ENCODE measurements around the gene HOXD10. TPM values are rescaled to one million over a fixed set of nuclear protein-coding genes. Genes with fewer than 3 reads are reported as not detected.

The HOXD10 gene
- total RNA-seq, 1 experiment from 2014 or later, result not detected

GRCh38 chr2:176145085-176145969 lies 28.7 kb downstream of the HOXD10 start:
- BruUV-seq (replicated peaks), result no TSS peak
- TF ChIP-seq SIN3A (IDR thresholded peaks at IDR 0.05; ENCODE audit: borderline replicate concordance, insufficient read depth, low read depth, low read length) (no peak), REST (IDR thresholded peaks at IDR 0.05; ENCODE audit: insufficient read depth in 1 of 2, low read depth in 2 of 2, low read length in 1 of 2) (no peak), CTCF (IDR thresholded peaks at IDR 0.05) (no peak), TCF7L2 (IDR thresholded peaks at IDR 0.05; ENCODE audit: low read depth, low read length) (no peak), POLR2AphosphoS5 (IDR thresholded peaks at IDR 0.05; ENCODE audit: low read depth, low read length) (no peak)
- Histone ChIP-seq H3K4me3 (ENCODE audit: low read depth in 2 of 2, low read length in 2 of 2) (no peak overlapping the region), H3K36me3 (ENCODE audit: control insufficient read depth, insufficient read depth, low read length) (no peaks in the 10 kb centered on the region), H3K4me1 (ENCODE audit: control insufficient read depth, insufficient read depth, low read length) (0 out of 2 replicates have a peak, but pooled peaks cover under 1% of the 10 kb centered on the region), H3K27ac (ENCODE audit: low read length) (no peak overlapping the region), H3K9me3 (ENCODE audit: control insufficient read depth, insufficient read depth, low read depth, low read length) (no peaks in the 10 kb centered on the region), H3K27me3 (ENCODE audit: control insufficient read depth, insufficient read depth, low read length) (no peaks in the 10 kb centered on the region)
- ChIA-PET CTCF (interaction anchor here (0.6 to 2.2 kb wide), 2 partner anchors 310 kb away, joined by 5 to 8 read pairs; no protein-coding TSS in a partner anchor), POLR2A (no interaction called here)
- ATAC-seq (no peak), DNase-seq (ENCODE audit: low read depth, low spot score) (no peak)
- in situ Hi-C loops (cut with HindIII; ENCODE audit: low pct_unique_long_range_greater_than_20kb, low sequenced_read_pairs) (no loop called here), intact Hi-C loops (cut with micrococcal nuclease; ENCODE audit: unreplicated experiment) (no loop called here)

GRCh38 chr2:176146101-176146500 lies 29.5 kb downstream of the HOXD10 start:
- Histone ChIP-seq H3K4me3 (ENCODE audit: low read depth in 2 of 2, low read length in 2 of 2) (no peak overlapping the region), H3K4me1 (ENCODE audit: control insufficient read depth, insufficient read depth, low read length) (no peaks in the 10 kb centered on the region), H3K27me3 (ENCODE audit: control insufficient read depth, insufficient read depth, low read length) (no peaks in the 10 kb centered on the region), H3K9me3 (ENCODE audit: control insufficient read depth, insufficient read depth, low read depth, low read length) (no peaks in the 10 kb centered on the region), H3K36me3 (ENCODE audit: control insufficient read depth, insufficient read depth, low read length) (no peaks in the 10 kb centered on the region), H3K27ac (ENCODE audit: low read length) (no peak overlapping the region)
- BruUV-seq (replicated peaks), result no TSS peak
- ChIA-PET POLR2A (no interaction called here), CTCF (interaction anchor here (0.5 to 0.6 kb wide), 2 partner anchors 61 to 309 kb away, joined by 4 to 5 read pairs; no protein-coding TSS in a partner anchor)
- DNase-seq (ENCODE audit: low read depth, low spot score) (no peak), ATAC-seq (no peak)
- intact Hi-C loops (cut with micrococcal nuclease; ENCODE audit: unreplicated experiment), result no loop called here
- in situ Hi-C loops (cut with HindIII; ENCODE audit: low pct_unique_long_range_greater_than_20kb, low sequenced_read_pairs), result no loop called here
- no peak for TF ChIP-seq CTCF (IDR thresholded peaks at IDR 0.05)
- TF ChIP-seq REST (IDR thresholded peaks at IDR 0.05; ENCODE audit: insufficient read depth in 1 of 2, low read depth in 2 of 2, low read length in 1 of 2), result no peak
- no peak for TF ChIP-seq SIN3A (IDR thresholded peaks at IDR 0.05; ENCODE audit: borderline replicate concordance, insufficient read depth, low read depth, low read length)
- TF ChIP-seq TCF7L2 (IDR thresholded peaks at IDR 0.05; ENCODE audit: low read depth, low read length), result no peak
- no peak for TF ChIP-seq POLR2AphosphoS5 (IDR thresholded peaks at IDR 0.05; ENCODE audit: low read depth, low read length)

Measured in Panc1 (cell line).